ENCODE measurements around the gene PIK3CA.
"Not testable (repeated sequence)": the region's sequence is repeated elsewhere in the genome, so short reads cannot be mapped to it uniquely, and the experiment has no call there.

Gene PIK3CA

DNA sequence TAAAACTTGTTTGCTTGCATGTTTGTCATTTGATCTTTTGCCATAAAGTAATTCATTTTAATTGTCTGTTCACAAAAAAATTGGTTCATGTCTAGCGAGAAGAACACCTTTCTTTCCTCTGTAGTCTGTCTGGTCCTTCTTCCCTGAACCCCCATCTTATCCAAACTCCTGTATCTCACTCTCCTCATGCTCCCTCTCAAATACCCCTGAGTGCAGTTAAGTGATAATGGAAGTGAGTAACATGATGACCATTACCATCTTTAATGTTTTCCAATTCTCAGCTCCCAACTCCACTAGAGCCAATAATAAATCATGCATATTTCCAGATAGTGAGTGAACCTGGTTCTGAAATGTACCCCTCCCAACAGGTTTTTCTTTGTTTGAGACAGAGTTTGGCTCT, 116.9 kb downstream of the PIK3CA start:
- H3K27ac ChIP-seq (ENCODE audit: low read length): no peak overlapping the region
- peaks cover 0 to under 1% of the 10 kb centered on the region in 2 donors for H3K9me3 ChIP-seq (ENCODE audit: control insufficient read depth in 1 of 2, low read length in 2 of 2)

DNA sequence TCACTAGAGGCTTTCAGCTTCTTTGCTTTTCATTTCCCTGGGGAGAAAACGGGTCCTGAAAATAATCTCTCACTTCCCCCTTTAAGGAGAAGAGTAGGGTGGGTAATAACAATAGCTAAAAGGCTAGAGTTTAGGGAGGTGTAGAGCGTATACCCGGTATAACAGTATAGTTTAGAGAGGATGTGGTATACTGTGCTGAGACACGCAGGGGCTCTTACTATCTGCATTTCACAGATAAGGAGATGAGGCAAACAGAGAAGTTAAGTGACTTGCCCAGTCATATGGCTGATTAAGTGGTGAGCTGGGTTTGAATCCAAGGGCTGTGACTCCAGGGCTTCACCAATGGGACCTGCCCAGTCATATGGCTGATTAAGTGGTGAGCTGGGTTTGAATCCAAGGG, 117.7 kb downstream of the PIK3CA start:
- H3K4me3 ChIP-seq (ENCODE audit: low read depth in 1 of 2, low read length in 2 of 2): no peak overlapping the region
- H3K36me3 ChIP-seq (ENCODE audit: control insufficient read depth in 1 of 2, insufficient read depth in 2 of 2, low read length in 2 of 2): no peaks in the 10 kb centered on the region
- no peaks in the 10 kb centered on the region for H3K9me3 ChIP-seq (ENCODE audit: control insufficient read depth in 1 of 2, low read length in 2 of 2)
- H3K4me1 ChIP-seq (ENCODE audit: control insufficient read depth in 1 of 2, insufficient read depth in 2 of 2, low read length in 2 of 2): no peaks in the 10 kb centered on the region
- no peaks in the 10 kb centered on the region for H3K27me3 ChIP-seq (ENCODE audit: low read depth, low read length)
- no peak overlapping the region for H3K27ac ChIP-seq (ENCODE audit: low read length)

More for the DNA sequence above, 116.9 kb downstream of the PIK3CA start:
- no peaks in the 10 kb centered on the region for H3K4me1 ChIP-seq (ENCODE audit: control insufficient read depth in 1 of 2, insufficient read depth in 2 of 2, low read length in 2 of 2)
- no peak overlapping the region for H3K4me3 ChIP-seq (ENCODE audit: low read depth in 1 of 2, low read length in 2 of 2)
- no peaks in the 10 kb centered on the region for H3K27me3 ChIP-seq (ENCODE audit: low read depth, low read length)
- no peaks in the 10 kb centered on the region for H3K36me3 ChIP-seq (ENCODE audit: control insufficient read depth in 1 of 2, insufficient read depth in 2 of 2, low read length in 2 of 2)

DNA sequence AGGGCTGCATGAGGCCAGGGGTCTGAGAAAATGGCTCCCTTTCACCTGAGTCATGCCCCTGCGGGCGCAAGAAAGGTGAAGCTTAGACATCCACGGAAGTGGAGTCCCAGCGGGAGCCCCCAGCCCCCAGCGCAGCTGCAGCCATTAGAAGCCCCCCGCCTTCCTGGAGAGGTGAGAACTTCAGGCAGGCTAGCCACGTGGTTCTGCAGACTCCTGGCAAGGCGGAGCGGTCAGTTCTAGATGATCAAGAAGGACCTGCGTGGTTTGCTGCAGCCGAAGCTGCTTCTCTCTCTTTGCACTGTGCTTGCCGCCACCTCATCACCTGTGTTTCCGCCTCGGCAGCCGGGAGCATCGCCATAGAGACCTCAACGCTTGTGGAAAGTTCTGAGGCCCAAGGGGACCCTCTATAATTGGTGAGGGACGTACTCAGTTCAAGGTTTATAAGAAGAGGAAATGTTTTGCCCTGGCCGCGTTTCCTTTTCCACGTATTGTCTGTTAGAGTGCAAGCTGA, 118.6 kb downstream of the PIK3CA start:
- Histone ChIP-seq H3K27ac (ENCODE audit: low read length) (no peak overlapping the region), H3K4me3 (ENCODE audit: low read depth in 1 of 2, low read length in 2 of 2) (no peak overlapping the region), H3K27me3 (ENCODE audit: low read depth, low read length) (no peaks in the 10 kb centered on the region), H3K4me1 (ENCODE audit: control insufficient read depth in 1 of 2, insufficient read depth in 2 of 2, low read length in 2 of 2) (no peaks in the 10 kb centered on the region), H3K36me3 (ENCODE audit: control insufficient read depth in 1 of 2, insufficient read depth in 2 of 2, low read length in 2 of 2) (no peaks in the 10 kb centered on the region), H3K9me3 (ENCODE audit: control insufficient read depth in 1 of 2, low read length in 2 of 2) (no peaks in the 10 kb centered on the region)

DNA sequence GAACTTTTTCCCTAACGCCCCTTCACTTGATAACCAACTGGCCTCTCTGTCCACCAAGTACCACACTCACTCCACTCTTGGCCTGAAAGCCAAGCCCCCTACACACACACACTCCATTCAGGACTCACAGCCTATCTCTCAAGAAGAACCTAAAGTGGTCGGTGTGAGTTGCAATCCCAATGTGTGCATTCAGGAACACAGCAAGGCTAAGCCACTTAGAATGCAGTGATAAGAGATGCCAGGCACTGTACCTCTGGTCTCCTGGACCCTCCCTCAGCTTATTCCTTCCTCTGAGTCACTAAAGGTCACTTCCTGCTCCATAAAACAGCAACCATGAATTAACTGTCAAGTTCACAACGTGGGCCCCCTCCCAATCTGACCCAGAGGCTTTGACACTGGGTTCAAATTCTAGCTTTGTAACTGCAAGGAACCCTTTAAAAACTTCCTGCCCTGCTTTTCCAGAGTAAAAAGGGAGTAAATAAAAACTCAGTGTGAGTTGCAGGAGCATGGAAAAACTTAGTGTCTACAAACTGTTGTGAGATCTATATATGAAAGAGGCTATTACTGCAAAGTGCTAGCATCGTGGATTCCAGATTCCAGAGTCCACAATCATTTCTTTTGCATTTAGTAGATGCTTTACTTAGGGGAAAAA, 120.4 kb downstream of the PIK3CA start:
- H3K36me3 ChIP-seq (ENCODE audit: control insufficient read depth in 1 of 2, insufficient read depth in 2 of 2, low read length in 2 of 2): no peaks in the 10 kb centered on the region
- H3K27me3 ChIP-seq (ENCODE audit: low read depth, low read length): no peaks in the 10 kb centered on the region
- no peak overlapping the region for H3K4me3 ChIP-seq (ENCODE audit: low read depth in 1 of 2, low read length in 2 of 2)
- no peaks in the 10 kb centered on the region for H3K4me1 ChIP-seq (ENCODE audit: control insufficient read depth in 1 of 2, insufficient read depth in 2 of 2, low read length in 2 of 2)
- no peaks in the 10 kb centered on the region for H3K9me3 ChIP-seq (ENCODE audit: control insufficient read depth in 1 of 2, low read length in 2 of 2)
- H3K27ac ChIP-seq (ENCODE audit: low read length): no peak overlapping the region

DNA sequence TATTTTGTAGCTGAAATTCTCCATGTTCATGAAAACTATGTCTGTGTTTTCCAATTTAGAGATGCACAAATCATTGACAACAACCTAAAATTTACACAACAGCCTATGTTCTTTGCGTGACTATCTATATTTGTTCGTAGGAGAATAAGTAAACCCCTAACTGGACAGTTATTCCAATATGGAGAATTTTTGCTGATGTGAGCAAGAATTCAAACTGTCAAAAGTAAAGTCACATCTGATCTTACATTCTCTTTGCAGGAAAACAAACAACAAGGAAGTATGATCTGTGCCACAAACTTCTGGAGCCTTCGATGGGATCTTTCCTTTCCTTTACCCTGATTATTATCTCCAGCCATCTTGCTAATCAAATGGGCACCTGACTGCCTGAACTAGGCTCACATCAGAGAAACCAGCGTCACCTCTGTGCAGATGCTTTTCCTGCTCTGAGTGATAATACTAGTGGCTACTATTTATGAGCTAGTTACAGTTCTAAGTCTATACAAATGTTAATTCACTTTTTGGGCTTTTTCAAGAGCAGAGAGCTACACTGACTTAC, 121.1 kb downstream of the PIK3CA start:
- Histone ChIP-seq H3K4me3 (ENCODE audit: low read depth in 1 of 2, low read length in 2 of 2) (no peak overlapping the region), H3K27ac (ENCODE audit: low read length) (no peak overlapping the region), H3K4me1 (ENCODE audit: control insufficient read depth in 1 of 2, insufficient read depth in 2 of 2, low read length in 2 of 2) (no peaks in the 10 kb centered on the region), H3K9me3 (ENCODE audit: control insufficient read depth in 1 of 2, low read length in 2 of 2) (no peaks in the 10 kb centered on the region), H3K36me3 (ENCODE audit: control insufficient read depth in 1 of 2, insufficient read depth in 2 of 2, low read length in 2 of 2) (no peaks in the 10 kb centered on the region), H3K27me3 (ENCODE audit: low read depth, low read length) (no peaks in the 10 kb centered on the region)

DNA sequence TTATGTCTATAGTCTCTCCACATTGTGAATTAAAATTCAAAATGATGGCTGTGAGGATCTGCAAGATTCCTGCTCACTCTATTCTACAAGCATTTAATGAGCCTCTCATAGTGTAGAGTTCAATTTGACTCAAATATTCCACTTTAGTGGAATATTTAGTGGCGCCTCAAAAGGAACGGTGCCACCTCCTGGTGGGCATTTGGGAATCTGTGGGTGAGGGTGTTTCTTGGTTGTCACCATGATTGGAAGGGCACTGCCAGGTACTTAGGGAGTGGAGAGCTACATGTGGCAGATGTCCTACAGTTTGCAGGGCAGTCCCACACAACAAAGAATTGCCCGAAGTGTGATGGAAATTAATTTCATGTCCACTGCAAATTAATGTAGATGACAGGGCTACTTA, 124.2 kb downstream of the PIK3CA start:
- Histone ChIP-seq H3K9me3 (ENCODE audit: control insufficient read depth in 1 of 2, low read length in 2 of 2) (no peaks in the 10 kb centered on the region), H3K4me3 (ENCODE audit: low read depth in 1 of 2, low read length in 2 of 2) (no peak overlapping the region), H3K36me3 (ENCODE audit: control insufficient read depth in 1 of 2, insufficient read depth in 2 of 2, low read length in 2 of 2) (no peaks in the 10 kb centered on the region), H3K4me1 (ENCODE audit: control insufficient read depth in 1 of 2, insufficient read depth in 2 of 2, low read length in 2 of 2) (no peaks in the 10 kb centered on the region), H3K27ac (ENCODE audit: low read length) (no peak overlapping the region), H3K27me3 (ENCODE audit: low read depth, low read length) (no peaks in the 10 kb centered on the region)

DNA sequence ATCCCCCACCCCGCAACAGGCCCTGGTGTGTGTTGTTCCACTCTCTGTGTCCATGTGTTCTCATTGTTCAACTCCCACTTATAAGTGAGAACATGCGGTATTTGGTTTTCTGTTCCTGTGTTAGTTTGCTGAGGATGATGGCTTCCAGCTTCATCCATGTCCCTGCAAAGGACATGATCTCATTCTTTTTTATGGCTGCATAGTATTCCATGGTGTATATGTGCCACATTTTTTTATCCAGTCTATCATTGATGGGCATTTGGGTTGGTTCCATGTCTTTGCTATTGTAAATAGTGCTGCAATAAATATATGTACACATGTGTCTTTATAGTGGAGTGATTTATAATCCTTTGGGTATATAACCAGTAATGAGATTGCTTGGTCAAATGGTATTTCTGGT, 126.3 kb downstream of the PIK3CA start:
- not testable (repeated sequence) for H3K9me3 ChIP-seq (ENCODE audit: control insufficient read depth in 1 of 2, low read length in 2 of 2); H3K4me1 ChIP-seq (ENCODE audit: control insufficient read depth in 1 of 2, insufficient read depth in 2 of 2, low read length in 2 of 2); H3K27me3 ChIP-seq (ENCODE audit: low read depth, low read length); H3K4me3 ChIP-seq (ENCODE audit: low read depth in 1 of 2, low read length in 2 of 2); H3K27ac ChIP-seq (ENCODE audit: low read length); H3K36me3 ChIP-seq (ENCODE audit: control insufficient read depth in 1 of 2, insufficient read depth in 2 of 2, low read length in 2 of 2)

DNA sequence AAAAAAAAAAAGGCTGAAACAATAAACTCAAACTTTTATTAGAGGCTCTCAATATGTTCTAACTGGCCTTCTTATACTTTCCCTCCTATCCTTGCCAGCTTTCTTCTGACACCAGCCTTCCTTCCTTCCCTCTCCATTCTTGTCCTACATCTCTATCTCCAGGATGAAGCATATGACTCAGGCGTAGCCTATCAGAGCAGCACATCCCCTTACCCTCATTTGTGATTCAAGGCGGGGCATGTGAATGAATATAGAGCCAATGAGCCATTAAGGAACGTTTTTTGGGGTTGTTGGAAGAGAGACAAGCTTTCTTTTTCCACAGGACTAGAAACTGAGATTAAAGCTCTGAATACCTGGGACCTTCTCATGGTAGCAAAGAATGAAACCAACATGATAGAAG, 127.8 kb downstream of the PIK3CA start:
- Histone ChIP-seq H3K4me1 (ENCODE audit: control insufficient read depth in 1 of 2, insufficient read depth in 2 of 2, low read length in 2 of 2) (no peaks in the 10 kb centered on the region), H3K9me3 (ENCODE audit: control insufficient read depth in 1 of 2, low read length in 2 of 2) (no peaks in the 10 kb centered on the region), H3K27ac (ENCODE audit: low read length) (no peak overlapping the region), H3K36me3 (ENCODE audit: control insufficient read depth in 1 of 2, insufficient read depth in 2 of 2, low read length in 2 of 2) (no peaks in the 10 kb centered on the region), H3K4me3 (ENCODE audit: low read depth in 1 of 2, low read length in 2 of 2) (no peak overlapping the region), H3K27me3 (ENCODE audit: low read depth, low read length) (no peaks in the 10 kb centered on the region)

DNA sequence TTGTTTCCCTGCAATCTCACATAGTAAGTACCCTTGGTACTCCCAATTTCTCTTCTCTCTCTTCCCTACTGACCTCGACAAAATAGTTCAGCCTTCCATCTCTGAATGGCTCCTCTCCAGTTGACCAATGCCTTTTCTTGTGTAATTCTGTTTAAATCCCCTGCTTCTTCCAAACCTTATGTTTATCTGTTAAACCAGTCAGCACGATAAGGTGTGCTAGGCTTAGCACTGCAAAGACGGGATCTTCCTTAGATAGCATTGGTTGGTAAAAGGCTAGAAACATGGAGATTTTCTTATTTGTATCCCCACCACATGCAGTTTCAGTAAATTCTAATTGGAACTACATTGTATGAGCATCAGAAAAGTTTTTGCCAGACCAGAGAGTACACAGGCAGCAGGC, 128.6 kb downstream of the PIK3CA start:
- Histone ChIP-seq H3K36me3 (ENCODE audit: control insufficient read depth in 1 of 2, insufficient read depth in 2 of 2, low read length in 2 of 2) (no peaks in the 10 kb centered on the region), H3K27me3 (ENCODE audit: low read depth, low read length) (no peaks in the 10 kb centered on the region), H3K9me3 (ENCODE audit: control insufficient read depth in 1 of 2, low read length in 2 of 2) (no peaks in the 10 kb centered on the region), H3K4me3 (ENCODE audit: low read depth in 1 of 2, low read length in 2 of 2) (no peak overlapping the region), H3K4me1 (ENCODE audit: control insufficient read depth in 1 of 2, insufficient read depth in 2 of 2, low read length in 2 of 2) (no peaks in the 10 kb centered on the region), H3K27ac (ENCODE audit: low read length) (no peak overlapping the region)

DNA sequence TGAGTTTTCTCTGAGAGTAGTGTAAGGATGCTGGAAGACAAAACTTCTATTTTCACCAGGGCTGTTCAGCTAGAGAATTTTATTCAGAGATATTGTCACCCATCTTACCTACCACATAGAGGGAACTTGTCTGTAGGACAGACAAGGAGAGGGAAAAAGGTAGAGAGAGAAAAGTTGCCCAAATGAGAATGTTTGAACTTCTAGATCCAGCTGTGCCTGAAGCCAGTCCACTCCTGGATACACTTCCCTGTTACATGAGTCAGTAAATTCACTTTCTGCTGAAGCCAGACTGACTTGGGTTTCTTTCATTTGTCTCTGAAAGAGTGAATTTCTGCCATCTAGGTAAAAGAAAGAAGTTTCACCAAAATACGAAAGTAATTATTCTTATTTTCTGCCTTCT, 130.0 kb downstream of the PIK3CA start:
- no peaks in the 10 kb centered on the region for H3K36me3 ChIP-seq (ENCODE audit: control insufficient read depth in 1 of 2, insufficient read depth in 2 of 2, low read length in 2 of 2)
- no peak overlapping the region for H3K4me3 ChIP-seq (ENCODE audit: low read depth in 1 of 2, low read length in 2 of 2)

DNA sequence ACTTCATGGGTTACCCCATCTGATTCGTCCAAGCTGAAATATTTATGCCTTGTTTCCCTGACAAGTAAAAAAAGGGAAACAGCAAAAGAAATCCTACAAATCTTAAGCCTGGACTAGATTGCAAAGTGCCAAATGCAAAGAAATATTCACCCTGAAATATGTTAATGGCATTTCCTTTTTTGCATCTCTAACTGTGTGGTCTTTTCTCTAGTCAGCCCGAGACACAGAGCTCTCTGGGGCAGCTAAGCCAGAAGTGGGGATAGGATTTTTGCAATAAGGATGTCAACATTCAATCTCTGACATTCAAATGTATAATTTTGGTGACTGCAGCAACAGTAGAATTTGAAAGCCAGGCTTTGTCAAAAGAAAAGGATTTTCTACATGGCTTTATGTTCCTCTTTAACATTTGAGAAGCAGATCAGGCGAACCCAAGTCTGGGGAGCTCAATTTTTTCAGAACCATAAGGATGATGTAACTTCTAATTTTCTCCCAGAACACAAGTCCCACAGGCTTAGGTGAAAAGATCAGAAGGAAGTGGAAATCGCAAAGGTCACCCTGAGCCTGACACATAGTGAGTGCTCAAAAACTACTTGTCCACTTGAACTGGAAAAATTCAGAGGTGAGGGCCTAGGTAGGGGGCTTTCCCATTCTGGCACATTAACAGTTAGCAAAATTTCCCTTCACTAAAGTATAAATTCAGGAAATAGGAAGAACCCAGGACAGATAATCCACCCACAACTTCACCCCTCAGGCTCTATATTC, 131.0 kb downstream of the PIK3CA start:
- H3K36me3 ChIP-seq (ENCODE audit: control insufficient read depth in 1 of 2, insufficient read depth in 2 of 2, low read length in 2 of 2): no peaks in the 10 kb centered on the region
- no peak overlapping the region for H3K27ac ChIP-seq (ENCODE audit: low read length)
- no peaks in the 10 kb centered on the region for H3K4me1 ChIP-seq (ENCODE audit: control insufficient read depth in 1 of 2, insufficient read depth in 2 of 2, low read length in 2 of 2)
- H3K4me3 ChIP-seq (ENCODE audit: low read depth in 1 of 2, low read length in 2 of 2): no peak overlapping the region
- H3K27me3 ChIP-seq (ENCODE audit: low read depth, low read length): no peaks in the 10 kb centered on the region
- no peaks in the 10 kb centered on the region for H3K9me3 ChIP-seq (ENCODE audit: control insufficient read depth in 1 of 2, low read length in 2 of 2)

More for the DNA sequence above, 130.0 kb downstream of the PIK3CA start:
- no peaks in the 10 kb centered on the region for H3K4me1 ChIP-seq (ENCODE audit: control insufficient read depth in 1 of 2, insufficient read depth in 2 of 2, low read length in 2 of 2)
- H3K27ac ChIP-seq (ENCODE audit: low read length): no peak overlapping the region
- H3K27me3 ChIP-seq (ENCODE audit: low read depth, low read length): no peaks in the 10 kb centered on the region
- no peaks in the 10 kb centered on the region for H3K9me3 ChIP-seq (ENCODE audit: control insufficient read depth in 1 of 2, low read length in 2 of 2)

Data from muscle layer of duodenum (tissue), 2 donors.